Calu3 (cell line): Measurements from ENCODE around the gene SEPTIN7. TPM values are rescaled to one million over a fixed set of nuclear protein-coding genes. Genes with fewer than 3 reads are reported as not detected.

Source experiments
- BruUV-seq: library from RNA; stranded (reverse); fragments of 400-500 nt; replicated peaks from 2 replicates; lab custom pipeline; 2021; lab: Mats Ljungman, UMichigan
- CTCF ChIA-PET: fragments of 300-600 bp; sonication (Branson Sonifier 250); formaldehyde crosslinking; loops from one replicate; lab custom pipeline; 2022; ENCODE audit warnings: antibody characterized with exemption; lab: Charles Lee
- DNase-seq: peaks from one replicate; pipeline ENCODE4 v3.0.0; 2022
- H3K27ac Mint-ChIP-seq: one replicate; pipeline ENCODE4 v1.8.0; 2022; ENCODE audit warnings: mixed read lengths; ENCODE audit not compliant: unreplicated experiment
- H3K27me3 Mint-ChIP-seq: one replicate; pipeline ENCODE4 v1.8.0; 2022; ENCODE audit warnings: mixed read lengths; ENCODE audit not compliant: unreplicated experiment
- H3K36me3 Mint-ChIP-seq: one replicate; pipeline ENCODE4 v1.8.0; 2022; ENCODE audit warnings: mild to moderate bottlenecking, moderate library complexity, mixed read lengths; ENCODE audit not compliant: insufficient read depth, unreplicated experiment
- H3K4me1 Mint-ChIP-seq: one replicate; pipeline ENCODE4 v1.8.0; 2022; ENCODE audit warnings: mild to moderate bottlenecking, low read depth, mixed read lengths; ENCODE audit not compliant: unreplicated experiment
- H3K4me3 Mint-ChIP-seq: one replicate; pipeline ENCODE4 v1.8.0; 2022; ENCODE audit warnings: mild to moderate bottlenecking, low read depth, moderate library complexity, mixed read lengths; ENCODE audit not compliant: unreplicated experiment
- H3K9me3 Mint-ChIP-seq: one replicate; pipeline ENCODE4 v1.8.0; 2022; ENCODE audit warnings: low read depth, mixed read lengths; ENCODE audit not compliant: unreplicated experiment
- intact Hi-C: fragments of 100-400 bp; cut with micrococcal nuclease; formaldehyde crosslinking; loops from one replicate; pipeline ENCODE4 v1.10.0; 2022; ENCODE audit not compliant: unreplicated experiment
- total RNA-seq: library from RNA; stranded (reverse); gene quantifications from 2 replicates; pipeline ENCODE4 v1.2.3, GENCODE V29; 2022
- TF ChIP-seq, protein P1 (sequence below): fragments of 200-600 bp; IDR thresholded peaks from one replicate; pipeline ENCODE4 v1.8.0; 2022; ENCODE audit warnings: antibody characterized with exemption; ENCODE audit not compliant: unreplicated experiment

Gene SEPTIN7
- total RNA-seq, 1 experiment from 2014 or later: 308 TPM

DNA sequence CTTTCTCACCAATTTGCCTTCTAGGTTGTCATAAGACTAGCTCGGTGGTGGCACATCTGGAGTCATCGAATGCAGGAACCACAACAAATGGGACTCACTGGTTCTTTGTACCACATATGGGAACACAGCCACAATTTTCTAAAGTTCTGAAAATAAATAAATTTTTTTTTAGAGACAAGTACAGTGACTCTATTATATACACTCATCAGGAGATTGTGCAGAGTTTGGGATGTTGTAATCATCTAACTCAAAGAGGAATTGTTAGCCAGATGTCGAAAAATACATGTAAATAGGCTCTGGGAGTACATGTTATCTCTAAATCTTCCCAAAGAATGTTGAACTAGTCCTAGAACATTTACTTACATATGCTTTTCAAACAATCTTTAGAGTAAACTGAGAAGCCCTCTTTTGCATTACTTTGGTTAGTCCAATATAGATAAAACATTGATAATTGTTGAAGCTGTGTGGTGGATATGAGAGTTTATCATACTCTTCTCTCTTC is 19.6 kb upstream of the SEPTIN7 start:
- Mint-ChIP-seq H3K27ac (no peak overlapping the region), H3K9me3 (no peaks in the 10 kb centered on the region), H3K4me1 (no peaks in the 10 kb centered on the region), H3K4me3 (no peak overlapping the region), H3K36me3 (no peaks in the 10 kb centered on the region), H3K27me3 (no peaks in the 10 kb centered on the region)
- BruUV-seq: no TSS peak
- intact Hi-C loops: no loop called here
- no peak for DNase-seq
- CTCF ChIA-PET: no interaction called here
- TF ChIP-seq, protein P1, sequence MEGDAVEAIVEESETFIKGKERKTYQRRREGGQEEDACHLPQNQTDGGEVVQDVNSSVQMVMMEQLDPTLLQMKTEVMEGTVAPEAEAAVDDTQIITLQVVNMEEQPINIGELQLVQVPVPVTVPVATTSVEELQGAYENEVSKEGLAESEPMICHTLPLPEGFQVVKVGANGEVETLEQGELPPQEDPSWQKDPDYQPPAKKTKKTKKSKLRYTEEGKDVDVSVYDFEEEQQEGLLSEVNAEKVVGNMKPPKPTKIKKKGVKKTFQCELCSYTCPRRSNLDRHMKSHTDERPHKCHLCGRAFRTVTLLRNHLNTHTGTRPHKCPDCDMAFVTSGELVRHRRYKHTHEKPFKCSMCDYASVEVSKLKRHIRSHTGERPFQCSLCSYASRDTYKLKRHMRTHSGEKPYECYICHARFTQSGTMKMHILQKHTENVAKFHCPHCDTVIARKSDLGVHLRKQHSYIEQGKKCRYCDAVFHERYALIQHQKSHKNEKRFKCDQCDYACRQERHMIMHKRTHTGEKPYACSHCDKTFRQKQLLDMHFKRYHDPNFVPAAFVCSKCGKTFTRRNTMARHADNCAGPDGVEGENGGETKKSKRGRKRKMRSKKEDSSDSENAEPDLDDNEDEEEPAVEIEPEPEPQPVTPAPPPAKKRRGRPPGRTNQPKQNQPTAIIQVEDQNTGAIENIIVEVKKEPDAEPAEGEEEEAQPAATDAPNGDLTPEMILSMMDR: no peak

DNA sequence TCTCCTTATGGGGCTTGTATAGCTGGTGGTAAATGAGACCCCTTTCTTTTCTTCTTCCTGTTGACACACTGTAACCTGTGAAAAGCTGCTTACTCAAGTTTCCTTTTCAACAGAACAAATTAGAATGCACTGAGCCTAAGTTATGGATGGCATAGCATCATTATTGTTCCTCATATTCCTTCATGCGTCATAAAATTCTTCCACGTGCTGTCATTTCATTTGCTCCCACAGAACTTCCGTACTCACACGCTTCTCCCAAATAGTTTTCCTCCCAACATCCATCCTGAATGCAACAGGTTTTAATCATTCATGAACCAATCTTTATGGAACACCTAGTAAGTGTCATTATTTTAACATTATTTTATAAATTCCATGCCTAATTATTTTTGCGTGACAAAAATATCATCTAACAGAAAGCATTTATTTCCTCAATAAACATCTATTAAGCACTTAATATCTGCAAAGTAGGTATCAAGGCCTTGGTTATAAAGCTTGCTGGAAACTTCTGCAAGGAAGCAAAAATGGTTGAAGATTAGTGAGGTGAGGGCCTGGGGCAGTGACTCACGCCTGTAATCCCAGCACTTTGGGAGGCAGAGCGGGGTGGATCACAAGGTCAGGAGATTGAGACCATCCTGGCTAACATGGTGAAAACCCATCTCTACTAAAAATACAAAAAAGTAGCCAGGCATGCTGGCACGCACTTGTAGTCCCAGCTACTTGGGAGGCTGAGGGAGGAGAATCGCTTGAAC is 18.9 kb upstream of the SEPTIN7 start:
- Mint-ChIP-seq H3K4me1 (no peaks in the 10 kb centered on the region), H3K4me3 (no peak overlapping the region), H3K36me3 (no peaks in the 10 kb centered on the region), H3K27me3 (no peaks in the 10 kb centered on the region), H3K27ac (no peak overlapping the region), H3K9me3 (no peaks in the 10 kb centered on the region)
- DNase-seq: no peak
- TF ChIP-seq, protein P1: no peak
- intact Hi-C loops: no loop called here
- no TSS peak for BruUV-seq
- CTCF ChIA-PET: no interaction called here

DNA sequence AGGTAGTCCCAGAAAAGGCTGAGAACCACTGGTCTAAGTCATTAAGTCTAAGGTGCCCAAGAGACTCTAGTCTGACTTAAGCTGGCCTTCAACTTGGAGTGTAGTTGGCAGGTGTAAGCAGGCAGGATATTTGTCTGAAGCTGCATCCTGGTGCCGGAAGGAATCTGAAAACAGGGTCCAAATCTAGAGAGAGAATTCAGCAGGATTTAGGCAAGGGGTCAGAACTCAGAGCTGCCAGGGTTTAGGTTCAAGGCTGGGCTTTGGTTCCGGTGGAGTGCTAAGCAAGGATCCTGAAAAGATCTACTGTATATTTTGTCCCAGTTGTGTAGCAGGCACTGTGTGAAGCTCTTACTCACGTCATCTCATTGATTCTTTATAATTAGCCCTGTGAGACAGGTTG is 16.5 kb upstream of the SEPTIN7 start:
- no peak overlapping the region for H3K27ac Mint-ChIP-seq
- no TSS peak for BruUV-seq

DNA sequence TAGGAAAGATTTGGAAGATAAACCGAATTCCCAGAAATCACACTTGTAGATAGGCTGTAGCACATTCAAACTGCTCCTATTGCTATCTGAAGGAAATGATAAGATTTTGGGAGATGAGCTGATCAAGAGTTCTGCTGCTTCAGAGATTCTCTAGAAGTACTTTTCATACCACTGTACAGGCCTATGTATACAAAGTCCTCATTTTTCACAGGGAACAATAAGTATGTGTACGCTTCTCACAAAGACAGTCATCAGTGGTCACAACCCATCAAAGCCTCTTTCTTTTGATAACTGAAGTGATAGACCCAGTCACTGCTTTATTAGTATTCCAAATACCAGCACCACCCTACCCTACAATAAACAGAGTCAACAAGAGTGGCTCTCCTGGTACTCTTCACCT is 15.6 kb upstream of the SEPTIN7 start:
- intact Hi-C loops: no loop called here
- Mint-ChIP-seq H3K4me3 (no peak overlapping the region), H3K9me3 (peaks cover 2% of the 10 kb centered on the region), H3K36me3 (no peaks in the 10 kb centered on the region), H3K27me3 (no peaks in the 10 kb centered on the region), H3K4me1 (no peaks in the 10 kb centered on the region), H3K27ac (no peak overlapping the region)
- CTCF ChIA-PET: no interaction called here
- DNase-seq: no peak
- TF ChIP-seq, protein P1: no peak
- no TSS peak for BruUV-seq

More for the DNA sequence above, 16.5 kb upstream of the SEPTIN7 start:
- no peak for DNase-seq
- Mint-ChIP-seq H3K27me3 (no peaks in the 10 kb centered on the region), H3K4me3 (no peak overlapping the region), H3K4me1 (no peaks in the 10 kb centered on the region), H3K36me3 (no peaks in the 10 kb centered on the region), H3K9me3 (no peaks in the 10 kb centered on the region)
- intact Hi-C loops: no loop called here
- TF ChIP-seq, protein P1: no peak
- CTCF ChIA-PET: no interaction called here
